ENCODE data around the gene ROPN1L.
"Not testable (repeated sequence)": the region's sequence is repeated elsewhere in the genome, so short reads cannot be mapped to it uniquely, and the experiment has no call there.

The ROPN1L gene

DNA sequence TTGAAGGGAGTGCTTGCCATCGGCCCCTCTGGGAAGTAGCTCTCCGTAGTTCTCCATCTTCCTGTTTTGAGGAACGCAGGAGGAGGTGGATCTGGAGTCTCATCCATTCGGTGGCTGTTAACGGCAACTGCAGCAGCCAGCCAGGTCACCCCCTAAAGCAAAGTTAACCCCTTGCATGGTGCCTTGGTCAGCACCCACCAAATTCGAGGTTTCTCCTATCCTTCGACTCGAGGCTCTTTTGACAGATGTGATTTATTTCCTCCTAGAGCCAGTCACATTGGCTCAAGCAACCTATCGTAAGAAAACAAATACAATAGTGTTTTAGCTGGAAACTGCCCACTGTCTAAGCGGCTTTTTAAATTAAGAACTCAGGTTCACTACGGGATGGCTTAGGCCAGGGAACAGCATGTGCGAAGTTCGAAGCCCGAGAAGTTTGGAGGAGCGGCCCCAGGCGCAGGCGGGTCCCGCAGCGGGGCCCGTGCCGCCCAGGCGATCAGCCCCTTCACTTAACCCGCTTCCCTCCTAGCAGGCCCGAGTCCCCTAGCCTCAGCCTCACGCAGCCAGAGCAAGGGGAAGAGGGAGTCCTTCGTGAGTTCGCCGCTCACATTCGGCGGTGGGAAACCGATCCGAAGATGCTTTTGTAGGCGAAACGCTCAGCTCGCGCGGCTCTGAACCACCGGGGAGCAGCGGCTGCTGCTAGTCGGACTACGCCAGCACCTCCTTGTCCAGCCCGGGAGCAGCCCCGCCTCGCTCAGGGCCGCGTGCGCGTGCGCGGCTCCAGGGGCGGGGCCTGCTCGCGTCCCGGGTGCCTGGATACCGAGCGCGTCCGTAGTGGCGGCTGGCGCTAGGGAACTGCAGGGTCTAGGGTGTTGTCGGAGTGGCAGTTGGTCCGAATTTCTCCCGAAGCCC is at the start of gene ROPN1L:
Gene ROPN1L (plus strand): TSS at position 797 of the 909 bp plus-strand sequence. CDS start 289 bp downstream, outside the sequence.
- peak; percentile 72 for DNase-seq

DNA sequence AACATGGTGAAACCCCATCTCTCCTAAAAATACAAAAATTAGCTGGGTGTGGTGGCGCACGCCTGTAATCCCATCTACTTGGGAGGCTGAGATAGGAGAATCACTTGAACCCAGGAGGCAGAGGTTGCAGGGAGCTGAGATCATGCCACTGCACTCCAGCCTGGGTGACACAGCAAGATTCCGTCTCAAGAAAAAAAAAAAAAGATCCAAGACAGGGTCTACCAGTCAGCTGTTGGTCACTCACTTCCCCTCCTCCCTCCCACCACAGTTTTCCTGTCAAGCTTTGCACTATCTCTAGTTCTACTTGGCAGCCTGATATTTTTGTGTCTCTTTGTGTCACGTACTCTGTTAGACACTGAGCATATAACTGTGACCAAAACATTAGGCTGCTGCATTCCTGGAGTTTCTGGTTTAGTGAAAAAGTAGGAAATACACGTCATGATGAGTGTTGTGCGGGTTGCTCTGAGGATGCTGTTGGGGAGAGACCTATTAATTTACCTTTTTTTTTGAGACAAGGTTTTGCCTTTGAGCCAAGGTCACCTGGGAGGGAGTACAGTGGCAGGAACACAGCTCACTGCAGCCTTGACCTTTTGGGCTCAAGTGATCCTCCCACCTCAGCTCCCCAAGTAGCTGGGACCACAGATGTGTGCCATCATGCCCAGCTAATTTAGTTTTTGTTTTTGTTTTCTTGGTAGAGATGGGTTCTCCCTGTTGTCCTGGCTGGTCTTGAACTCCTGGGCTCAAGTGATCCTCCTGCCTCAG is 48.9 kb upstream of the ROPN1L start:
- not testable (repeated sequence) for DNase-seq

DNA sequence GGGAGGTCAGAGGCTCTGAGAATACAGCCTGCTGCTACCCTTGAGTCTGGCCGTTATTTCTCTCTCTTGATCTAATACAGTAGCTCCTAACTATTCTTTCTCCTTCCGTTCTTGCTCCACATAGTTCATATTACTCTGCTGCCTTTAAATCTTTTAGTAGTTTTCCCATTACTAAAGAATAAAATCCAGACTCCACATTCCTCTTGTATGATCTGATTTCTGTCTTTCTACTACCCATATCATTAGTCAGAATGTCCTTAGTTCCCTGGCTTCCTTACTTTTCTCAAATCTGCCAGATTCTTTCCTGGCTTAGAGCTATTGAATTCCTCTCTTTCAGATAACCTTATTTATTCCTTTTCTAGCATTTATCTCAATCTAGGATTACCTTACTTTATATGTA is 48.2 kb upstream of the ROPN1L start:
- no peak for DNase-seq

DNA sequence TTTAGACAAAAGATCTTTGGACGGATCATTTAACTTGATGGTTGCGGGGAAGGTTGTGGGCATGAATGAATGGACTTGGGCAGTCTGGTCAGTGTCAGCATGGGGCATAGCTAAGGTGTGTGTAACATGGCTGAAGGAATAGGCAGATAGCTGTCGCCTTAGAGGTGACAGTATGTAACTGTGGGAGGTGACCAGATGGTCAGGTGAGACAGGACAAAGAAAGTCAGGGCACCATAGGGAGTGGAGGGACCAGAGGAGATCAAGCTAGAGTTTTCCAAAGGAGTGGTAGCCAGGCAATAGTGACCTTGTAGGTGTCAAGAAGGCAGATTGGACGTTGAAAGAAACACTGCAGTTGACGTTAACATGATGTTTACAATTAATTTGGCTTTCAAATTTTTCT is 45.1 kb upstream of the ROPN1L start:
- DNase-seq: no peak

DNA sequence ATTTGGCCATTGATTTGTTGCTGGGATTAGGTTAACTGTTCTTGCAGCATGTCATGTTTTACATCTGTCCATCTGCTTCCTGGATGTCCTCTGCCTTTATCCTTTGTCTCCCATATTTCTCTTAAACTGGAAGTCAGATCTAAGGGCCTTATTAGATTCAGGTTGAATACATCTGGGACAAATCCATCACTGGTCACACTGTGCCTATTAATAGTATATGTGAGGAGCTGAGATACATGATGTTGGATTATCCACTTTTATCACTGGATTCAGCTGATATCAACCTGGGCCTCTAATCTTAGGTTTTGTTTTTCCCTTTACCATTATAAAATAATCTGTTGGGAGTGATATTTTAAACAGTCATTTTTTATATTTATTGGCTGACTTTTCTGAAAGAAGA is 41.8 kb upstream of the ROPN1L start:
- DNase-seq: no peak

- DNase-seq: no peak
Measured at GRCh38 chr5:10400411-10400810, 41.3 kb upstream of the ROPN1L start.

DNA sequence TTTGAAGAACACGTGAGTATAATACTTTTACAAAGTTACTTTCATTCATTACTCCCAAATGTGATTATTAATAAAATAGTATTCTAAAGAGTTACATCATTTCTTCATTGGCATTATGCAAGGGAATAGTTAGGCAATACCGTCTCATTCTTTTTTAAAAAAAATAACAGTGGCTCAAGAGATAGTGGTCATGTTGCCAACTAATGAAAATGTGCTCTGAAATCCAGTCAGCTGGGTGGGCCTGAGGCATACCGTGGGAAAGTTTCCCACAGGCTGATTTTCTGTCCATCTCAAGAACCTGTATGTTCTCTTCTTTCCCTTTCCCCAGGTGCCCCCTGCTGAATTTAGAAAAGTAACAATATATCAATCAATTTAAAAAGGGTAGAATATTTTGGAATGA is 40.8 kb upstream of the ROPN1L start:
- DNase-seq: no peak

GRCh38 chr5:10401498-10401897 is 40.2 kb upstream of the ROPN1L start:
- no peak for DNase-seq

- no peak for DNase-seq
Measured at GRCh38 chr5:10403829-10404228, 37.9 kb upstream of the ROPN1L start.

DNA sequence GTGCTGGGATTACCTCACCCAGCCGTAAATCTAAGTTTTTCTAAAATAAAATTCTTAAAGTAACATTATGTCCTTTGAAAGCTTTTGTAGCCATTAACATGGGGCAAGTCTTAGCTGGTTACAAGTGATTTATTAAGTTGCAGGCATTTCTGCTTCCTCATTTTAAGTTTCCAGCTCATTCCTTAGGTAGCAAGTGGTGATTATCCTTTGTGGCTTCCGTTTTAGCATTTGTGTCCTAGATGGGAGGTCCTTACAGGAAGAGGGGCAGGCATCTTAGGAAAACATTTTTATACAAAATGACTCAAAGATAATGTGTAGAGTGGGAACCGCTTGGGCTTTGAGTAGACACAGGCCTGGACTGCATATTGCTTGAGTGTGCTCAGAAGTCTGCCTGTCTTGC is 35.0 kb upstream of the ROPN1L start:
- DNase-seq: no peak

- DNase-seq: no peak
Measured at GRCh38 chr5:10409504-10409903, 32.2 kb upstream of the ROPN1L start.

GRCh38 chr5:10410662-10411061 is 31.0 kb upstream of the ROPN1L start:
- no peak for DNase-seq

DNA sequence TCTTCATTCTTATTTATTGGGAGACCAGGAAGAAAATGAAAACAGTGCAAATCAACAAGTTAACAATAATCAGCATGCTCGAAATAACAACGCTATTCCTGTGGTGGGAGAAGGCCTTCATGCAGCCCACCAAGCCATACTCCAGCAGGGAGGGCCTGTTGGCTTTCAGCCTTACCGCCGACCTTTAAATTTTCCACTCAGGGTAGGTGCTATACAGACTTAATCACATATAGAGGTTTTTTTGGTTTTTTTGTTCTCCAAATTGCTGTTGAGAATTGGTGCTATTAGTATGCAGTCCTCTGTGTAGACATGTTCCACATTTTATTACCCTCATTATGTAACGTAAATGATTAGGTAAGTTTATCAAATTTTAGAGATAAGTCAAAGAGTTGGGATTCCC is 30.3 kb upstream of the ROPN1L start:
- DNase-seq: no peak

- DNase-seq: no peak
Measured at GRCh38 chr5:10416868-10417267, 24.8 kb upstream of the ROPN1L start.

- DNase-seq: no peak
Measured at GRCh38 chr5:10418654-10419345, 22.9 kb upstream of the ROPN1L start.

- DNase-seq: no peak
Measured at GRCh38 chr5:10420468-10420867, 21.2 kb upstream of the ROPN1L start.

- DNase-seq: no peak
Measured at GRCh38 chr5:10420932-10421331, 20.7 kb upstream of the ROPN1L start.

- DNase-seq: no peak
Measured at GRCh38 chr5:10421896-10422691, 19.6 kb upstream of the ROPN1L start.

GRCh38 chr5:10423022-10423421 is 18.7 kb upstream of the ROPN1L start:
- no peak for DNase-seq

GRCh38 chr5:10424124-10424731 is 17.5 kb upstream of the ROPN1L start:
- DNase-seq: peak; percentile 66

DNA sequence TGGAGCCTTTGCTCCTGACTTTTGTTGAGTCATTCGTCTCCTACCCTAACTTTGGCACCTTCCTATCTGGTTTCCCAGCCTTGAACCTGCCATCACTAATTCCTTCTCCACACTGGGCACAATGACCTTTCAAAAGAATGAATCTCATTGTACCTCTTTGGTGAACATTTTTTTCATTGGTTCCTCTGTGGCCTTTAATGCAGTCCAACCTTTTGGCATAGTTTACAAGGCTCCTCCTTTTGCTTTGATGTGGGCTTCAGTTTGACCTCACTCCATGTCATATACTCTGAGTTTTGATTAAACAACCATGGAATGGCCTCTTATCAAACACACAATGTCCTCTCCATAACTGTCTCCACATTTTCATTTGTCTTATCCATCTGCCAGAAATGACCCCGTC is 14.5 kb upstream of the ROPN1L start:
- DNase-seq: no peak

DNA sequence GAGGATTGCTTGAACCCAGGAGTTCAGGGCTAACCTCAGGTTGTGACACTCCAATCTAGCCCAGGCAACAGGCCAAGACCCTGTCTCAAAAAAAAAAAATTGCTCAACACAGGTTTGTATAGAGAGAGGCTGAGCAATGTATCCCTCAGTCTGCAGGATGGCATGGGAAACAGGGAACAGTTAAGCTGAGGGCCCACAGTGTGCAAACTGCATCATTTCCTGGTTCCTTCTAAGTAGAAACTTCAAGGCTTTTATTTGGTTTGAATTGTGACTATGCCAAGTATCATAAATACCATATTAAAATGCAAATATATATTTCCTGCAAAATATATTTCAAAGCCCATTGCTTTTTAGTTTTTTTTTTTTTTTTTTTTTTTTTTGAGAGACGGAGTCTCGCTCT is 13.7 kb upstream of the ROPN1L start:
- no peak for DNase-seq
